Caco-2 (cell line): ENCODE measurements around the gene FUCA2. TPM values are rescaled to one million over a fixed set of nuclear protein-coding genes. Genes with fewer than 3 reads are reported as not detected.

Source experiments
- BruUV-seq: library from RNA; stranded (reverse); fragments of 400-500 nt; replicated peaks from 2 replicates; lab custom pipeline; 2021; lab: Mats Ljungman, UMichigan
- CTCF ChIA-PET: fragments of 300-600 bp; sonication (Branson Sonifier 250); formaldehyde crosslinking; loops from one replicate; lab custom pipeline; 2022; ENCODE audit warnings: antibody characterized with exemption; lab: Charles Lee
- POLR2A ChIA-PET: fragments of 300-600 bp; sonication (Branson Sonifier 250); formaldehyde crosslinking; loops from one replicate; lab custom pipeline; 2022; ENCODE audit warnings: antibody characterized with exemption; lab: Charles Lee
- DNase-seq, 2 experiments: peaks; one replicate each; pipeline versions ENCODE4 v3.0.0 to v3.0.0-alpha.2; 2020 to 2022
- H3K27me3 ChIP-seq: replicated peaks from 2 replicates; pipeline ENCODE4 v1.6.0; 2011; ENCODE audit warnings: low read length; ENCODE audit not compliant: control insufficient read depth, insufficient read depth
- H3K36me3 ChIP-seq: 2 replicates; pipeline ENCODE4 v1.5.1; 2011; ENCODE audit warnings: low read length; ENCODE audit not compliant: control insufficient read depth, insufficient read depth
- H3K4me1 ChIP-seq: fragments of 250-450 bp; sonication (Bioruptor Pico); 2 replicates; pipeline ENCODE4 v1.5.1; 2020; ENCODE audit warnings: mild to moderate bottlenecking
- H3K4me3 ChIP-seq: 2 replicates; pipeline ENCODE4 v1.5.1; 2011; ENCODE audit warnings: low read depth, mild to moderate bottlenecking, control low read depth, low read length
- H3K9me3 ChIP-seq: fragments of 250-450 bp; sonication (Bioruptor Pico); 2 replicates; pipeline ENCODE4 v1.5.1; 2020; ENCODE audit warnings: mild to moderate bottlenecking, moderate library complexity
- H3K27ac Mint-ChIP-seq: one replicate; pipeline ENCODE4 v1.8.0; 2022; ENCODE audit warnings: mixed read lengths; ENCODE audit not compliant: unreplicated experiment
- H3K27me3 Mint-ChIP-seq: one replicate; pipeline ENCODE4 v1.8.0; 2022; ENCODE audit warnings: mixed read lengths; ENCODE audit not compliant: insufficient read depth, unreplicated experiment
- H3K36me3 Mint-ChIP-seq: one replicate; pipeline ENCODE4 v1.8.0; 2022; ENCODE audit warnings: mild to moderate bottlenecking, mixed read lengths; ENCODE audit not compliant: insufficient read depth, unreplicated experiment
- H3K4me1 Mint-ChIP-seq: one replicate; pipeline ENCODE4 v1.8.0; 2022; ENCODE audit warnings: low read depth, mixed read lengths; ENCODE audit not compliant: unreplicated experiment
- H3K4me3 Mint-ChIP-seq: one replicate; pipeline ENCODE4 v1.8.0; 2022; ENCODE audit warnings: mild to moderate bottlenecking, moderate library complexity, mixed read lengths; ENCODE audit not compliant: unreplicated experiment
- H3K9me3 Mint-ChIP-seq: one replicate; pipeline ENCODE4 v1.8.0; 2022; ENCODE audit warnings: mixed read lengths; ENCODE audit not compliant: unreplicated experiment
- intact Hi-C: fragments of 100-400 bp; cut with micrococcal nuclease; formaldehyde crosslinking; loops from one replicate; pipeline ENCODE4 v1.10.0; 2022; ENCODE audit not compliant: unreplicated experiment
- total RNA-seq: library from RNA; stranded (reverse); gene quantifications from 2 replicates; pipeline ENCODE4 v1.2.3, GENCODE V29; 2022
- TF ChIP-seq, protein P1 (sequence below), 2 experiments: fragments of 200-600 bp in 1 of 2; IDR thresholded peaks; 1 replicate in 1 of 2; 2 replicates in 1 of 2; pipeline versions ENCODE4 v1.5.1 to v1.8.0; 2011 to 2022; ENCODE audit warnings: antibody characterized with exemption in 1 of 2, control low read depth in 1 of 2, inconsistent platforms in 1 of 2, low read depth in 1 of 2, low read length in 1 of 2, mild to moderate bottlenecking in 1 of 2, moderate library complexity in 1 of 2; ENCODE audit not compliant: insufficient read depth in 1 of 2, severe bottlenecking in 1 of 2, unreplicated experiment in 1 of 2

FUCA2 gene
- total RNA-seq, 1 experiment from 2014 or later = 102 TPM

GRCh38 chr6:143516690-143517446 lies 5.3 kb upstream of the FUCA2 start:
- Histone ChIP-seq H3K4me3 (no peak overlapping the region), H3K36me3 (no peaks in the 10 kb centered on the region), H3K4me1 (peaks cover 7% of the 10 kb centered on the region), H3K9me3 (no peaks in the 10 kb centered on the region), H3K27me3 (no peaks in the 10 kb centered on the region)
- Mint-ChIP-seq H3K36me3 (no peaks in the 10 kb centered on the region), H3K27me3 (no peaks in the 10 kb centered on the region), H3K9me3 (no peaks in the 10 kb centered on the region), H3K4me1 (peaks cover 18% of the 10 kb centered on the region), H3K4me3 (no peak overlapping the region), H3K27ac (no peak overlapping the region)
- no peak for DNase-seq
- intact Hi-C loops = no loop called here
- TF ChIP-seq, protein P1, sequence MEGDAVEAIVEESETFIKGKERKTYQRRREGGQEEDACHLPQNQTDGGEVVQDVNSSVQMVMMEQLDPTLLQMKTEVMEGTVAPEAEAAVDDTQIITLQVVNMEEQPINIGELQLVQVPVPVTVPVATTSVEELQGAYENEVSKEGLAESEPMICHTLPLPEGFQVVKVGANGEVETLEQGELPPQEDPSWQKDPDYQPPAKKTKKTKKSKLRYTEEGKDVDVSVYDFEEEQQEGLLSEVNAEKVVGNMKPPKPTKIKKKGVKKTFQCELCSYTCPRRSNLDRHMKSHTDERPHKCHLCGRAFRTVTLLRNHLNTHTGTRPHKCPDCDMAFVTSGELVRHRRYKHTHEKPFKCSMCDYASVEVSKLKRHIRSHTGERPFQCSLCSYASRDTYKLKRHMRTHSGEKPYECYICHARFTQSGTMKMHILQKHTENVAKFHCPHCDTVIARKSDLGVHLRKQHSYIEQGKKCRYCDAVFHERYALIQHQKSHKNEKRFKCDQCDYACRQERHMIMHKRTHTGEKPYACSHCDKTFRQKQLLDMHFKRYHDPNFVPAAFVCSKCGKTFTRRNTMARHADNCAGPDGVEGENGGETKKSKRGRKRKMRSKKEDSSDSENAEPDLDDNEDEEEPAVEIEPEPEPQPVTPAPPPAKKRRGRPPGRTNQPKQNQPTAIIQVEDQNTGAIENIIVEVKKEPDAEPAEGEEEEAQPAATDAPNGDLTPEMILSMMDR (IDR thresholded peaks at IDR 0.05; ENCODE audit: insufficient read depth in 1 of 2, low read depth in 1 of 2, low read length in 1 of 2, severe bottlenecking in 1 of 2, unreplicated experiment in 1 of 2) = no peak
- ChIA-PET POLR2A (no interaction called here), CTCF (no interaction called here)
- BruUV-seq = no TSS peak

DNA sequence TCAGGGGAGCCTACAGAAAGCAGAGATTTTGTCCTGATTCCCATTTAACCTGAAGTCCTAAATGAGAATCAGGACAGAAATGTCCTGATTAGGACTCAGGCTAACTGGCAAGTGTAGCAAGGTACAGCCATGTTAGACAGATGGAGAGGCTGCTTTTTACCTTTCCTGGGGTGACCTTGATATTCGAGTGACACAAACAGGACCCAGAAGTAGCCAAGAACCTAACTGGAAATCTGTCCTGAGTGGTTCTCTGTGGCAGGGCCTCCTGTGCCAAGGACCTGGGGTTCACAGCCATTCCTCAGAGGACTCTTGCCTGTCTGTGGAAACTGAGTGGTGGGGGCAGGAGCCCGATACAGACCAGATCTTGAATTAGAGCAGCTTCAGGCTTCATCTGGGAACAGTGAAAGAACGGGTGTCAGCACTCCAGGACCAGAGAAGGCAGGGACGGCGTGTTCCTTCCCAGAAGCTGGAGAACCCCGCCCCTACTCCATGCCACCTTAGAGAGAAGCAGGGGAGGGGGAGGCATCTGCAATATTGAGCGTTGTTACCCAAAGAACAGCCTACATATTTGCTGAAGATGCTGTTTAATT lies 4.3 kb upstream of the FUCA2 start:
- no TSS peak for BruUV-seq
- H3K4me1 ChIP-seq = peaks cover 10% of the 10 kb centered on the region
- DNase-seq = no peak
- no peak overlapping the region for H3K27ac Mint-ChIP-seq
- H3K4me1 Mint-ChIP-seq = peaks cover 18% of the 10 kb centered on the region
- no peaks in the 10 kb centered on the region for H3K9me3 ChIP-seq
- no peaks in the 10 kb centered on the region for H3K36me3 ChIP-seq
- TF ChIP-seq, protein P1 (IDR thresholded peaks at IDR 0.05; ENCODE audit: insufficient read depth in 1 of 2, low read depth in 1 of 2, low read length in 1 of 2, severe bottlenecking in 1 of 2, unreplicated experiment in 1 of 2) = no peak
- no peak overlapping the region for H3K4me3 ChIP-seq
- H3K27me3 ChIP-seq = no peaks in the 10 kb centered on the region
- no peaks in the 10 kb centered on the region for H3K9me3 Mint-ChIP-seq
- H3K36me3 Mint-ChIP-seq = peaks cover 8% of the 10 kb centered on the region
- CTCF ChIA-PET = no interaction called here
- no peak overlapping the region for H3K4me3 Mint-ChIP-seq
- no peaks in the 10 kb centered on the region for H3K27me3 Mint-ChIP-seq
- intact Hi-C loops = no loop called here
- POLR2A ChIA-PET = no interaction called here

GRCh38 chr6:143515061-143515760 lies 3.7 kb upstream of the FUCA2 start:
- TF ChIP-seq, protein P1 (IDR thresholded peaks at IDR 0.05; ENCODE audit: insufficient read depth in 1 of 2, low read depth in 1 of 2, low read length in 1 of 2, severe bottlenecking in 1 of 2, unreplicated experiment in 1 of 2) = no peak
- H3K36me3 ChIP-seq = no peaks in the 10 kb centered on the region
- H3K36me3 Mint-ChIP-seq = peaks cover 8% of the 10 kb centered on the region
- BruUV-seq = no TSS peak
- peaks cover 18% of the 10 kb centered on the region for H3K4me1 Mint-ChIP-seq
- ChIA-PET POLR2A (no interaction called here), CTCF (no interaction called here)
- H3K27me3 Mint-ChIP-seq = no peaks in the 10 kb centered on the region
- no peaks in the 10 kb centered on the region for H3K27me3 ChIP-seq
- DNase-seq = no peak
- no peaks in the 10 kb centered on the region for H3K9me3 ChIP-seq
- intact Hi-C loops = no loop called here
- H3K27ac Mint-ChIP-seq = no peak overlapping the region
- no peak overlapping the region for H3K4me3 ChIP-seq
- H3K4me1 ChIP-seq = peaks cover 11% of the 10 kb centered on the region
- no peaks in the 10 kb centered on the region for H3K9me3 Mint-ChIP-seq
- no peak overlapping the region for H3K4me3 Mint-ChIP-seq
